ENCODE data around the gene RANBP3. TPM values are rescaled to one million over a fixed set of nuclear protein-coding genes. Genes with fewer than 3 reads are reported as not detected.
A peak's percentile ranks its signal among the peaks of the same experiment; 100 is the strongest.

RANBP3 gene
- total RNA-seq, 1 experiment from 2014 or later, result 62.4 TPM

- ATAC-seq, result peak; percentile 19; the same call in 1 of the 2 replicates
These were observed 637 bp downstream of the RANBP3 start for GRCh38 chr19:5977222-5977784.

More at GRCh38 chr19:5977222-5977784, 637 bp downstream of the RANBP3 start:
- Histone ChIP-seq H3K4me2 (ENCODE audit: low read length) (peak overlapping the region; percentile 92), H3K9ac (ENCODE audit: low read length) (peak overlapping the region; percentile 97), H3K9me3 (ENCODE audit: control insufficient read depth in 1 of 2, insufficient read depth in 1 of 2, low read depth in 1 of 2, low read length in 2 of 2) (no peaks in the 10 kb centered on the region), H4K20me1 (ENCODE audit: insufficient read depth) (no peaks in the 10 kb centered on the region), H3K9me2 (ENCODE audit: insufficient read depth) (no peaks in the 10 kb centered on the region), H3K36me3 (ENCODE audit: control insufficient read depth in 1 of 2, insufficient read depth in 2 of 2, low read length in 2 of 2) (peaks cover 2 to 18% of the 10 kb centered on the region in 2 experiments; a peak in 3 of 4 replicates), H3K79me2 (ENCODE audit: insufficient read depth, low read length) (peaks cover 75% of the 10 kb centered on the region), H3K4me3 (replicated peaks in 1 of 2; ENCODE audit: low read depth in 1 of 2, low read length in 2 of 2) (peak overlapping the region; percentile 93 to 96), H3K27me3 (ENCODE audit: insufficient read depth, low read length) (no peaks in the 10 kb centered on the region), H2AFZ (ENCODE audit: low read depth, low read length, poor library complexity, severe bottlenecking) (no peak overlapping the region), H3K27ac (ENCODE audit: low read depth, low read length) (peak overlapping the region; percentile 76), H3K4me1 (ENCODE audit: control insufficient read depth in 1 of 2, insufficient read depth in 2 of 2, low read length in 2 of 2) (peaks cover 7 to 22% of the 10 kb centered on the region in 2 experiments)
- ChIA-PET CTCF (interaction anchor here (0.9 to 4.3 kb wide), 4 partner anchors 9 to 74 kb away, joined by 3 to 20 read pairs (median 8); partner anchors contain the start of gene NDUFA11), POLR2A (interaction anchor here (0.6 to 0.9 kb wide), 2 partner anchors 9 to 11 kb away, joined by 3 read pairs; no protein-coding TSS in a partner anchor), RAD21 (ENCODE audit: low non-redundant PET in 1 of 2, low total read pairs in 2 of 2, uncharacterized antibody in 2 of 2, unreplicated experiment in 2 of 2) (interaction anchor here in 1 of 2 experiments (1.5 kb wide), 1 partner anchor 173 kb away, joined by 3 read pairs; no protein-coding TSS in a partner anchor)
- no peak for DNase-seq (ENCODE audit: low read depth, low spot score)
- intact Hi-C loops (cut with micrococcal nuclease), result no loop called here
- TF ChIP-seq SRF (IDR thresholded peaks at IDR 0.05; ENCODE audit: low read depth) (no peak), CEBPB (IDR thresholded peaks at IDR 0.05; ENCODE audit: low read depth) (no peak), ZNF274 (IDR thresholded peaks at IDR 0.05; ENCODE audit: low read depth, low read length) (no peak), SP1 (IDR thresholded peaks at IDR 0.05; ENCODE audit: low read depth) (no peak), ZBTB33 (IDR thresholded peaks at IDR 0.05; ENCODE audit: extremely low read depth, insufficient replicate concordance, low read length) (no peak), ZFX (IDR thresholded peaks at IDR 0.05) (no peak), EGR1 (IDR thresholded peaks at IDR 0.05; ENCODE audit: low read depth) (no peak)
- TF ChIP-seq, protein P1, sequence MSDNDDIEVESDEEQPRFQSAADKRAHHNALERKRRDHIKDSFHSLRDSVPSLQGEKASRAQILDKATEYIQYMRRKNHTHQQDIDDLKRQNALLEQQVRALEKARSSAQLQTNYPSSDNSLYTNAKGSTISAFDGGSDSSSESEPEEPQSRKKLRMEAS (IDR thresholded peaks at IDR 0.05), result no peak
- no TSS peak for BruUV-seq (replicated peaks)

Data from HCT116 (cell line).